Measurements from ENCODE around the gene TTC39A. TPM values are rescaled to one million over a fixed set of nuclear protein-coding genes. Genes with fewer than 3 reads are reported as not detected.

TTC39A gene
- total and polyA plus RNA-seq, 9 donors, result 1.3 to 5.1 (median 3.6) TPM

DNA sequence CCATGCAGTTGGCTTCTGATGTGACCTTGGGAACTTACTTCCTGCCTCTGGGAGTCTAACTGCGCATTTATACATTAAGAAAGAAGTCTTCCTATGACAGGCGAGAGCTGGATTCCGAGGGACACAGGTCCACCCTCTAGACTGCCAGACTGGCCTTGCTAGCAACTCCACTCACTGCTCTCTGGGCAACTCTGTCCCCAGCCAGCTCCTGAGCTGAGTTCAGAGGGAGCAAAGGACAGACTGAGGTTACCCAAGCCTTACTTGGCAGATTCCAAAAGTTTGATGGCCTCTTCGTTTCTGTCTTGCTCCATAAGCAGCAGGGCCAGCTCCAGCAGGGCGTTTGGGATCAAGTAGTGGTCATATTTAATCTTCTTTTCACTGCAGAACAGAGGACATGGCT, 41.8 kb downstream of the TTC39A start:
- Histone ChIP-seq H3K4me1 (ENCODE audit: control insufficient read depth, insufficient read depth, low read length) (peaks cover 25% of the 10 kb centered on the region), H3K27ac (ENCODE audit: low read length) (no peak overlapping the region), H3K36me3 (ENCODE audit: control insufficient read depth, insufficient read depth, low read length) (no peaks in the 10 kb centered on the region), H3K27me3 (ENCODE audit: control insufficient read depth, insufficient read depth, low read length) (no peaks in the 10 kb centered on the region), H3K4me3 (ENCODE audit: low read length) (no peak overlapping the region), H3K9me3 (replicated peaks; ENCODE audit: control insufficient read depth, low read depth, low read length) (no peaks in the 10 kb centered on the region)
- no peak for DNase-seq
- WGBS (ENCODE audit: insufficient coverage), result 93% methylated on average over 3 of the region's 5 CpGs

DNA sequence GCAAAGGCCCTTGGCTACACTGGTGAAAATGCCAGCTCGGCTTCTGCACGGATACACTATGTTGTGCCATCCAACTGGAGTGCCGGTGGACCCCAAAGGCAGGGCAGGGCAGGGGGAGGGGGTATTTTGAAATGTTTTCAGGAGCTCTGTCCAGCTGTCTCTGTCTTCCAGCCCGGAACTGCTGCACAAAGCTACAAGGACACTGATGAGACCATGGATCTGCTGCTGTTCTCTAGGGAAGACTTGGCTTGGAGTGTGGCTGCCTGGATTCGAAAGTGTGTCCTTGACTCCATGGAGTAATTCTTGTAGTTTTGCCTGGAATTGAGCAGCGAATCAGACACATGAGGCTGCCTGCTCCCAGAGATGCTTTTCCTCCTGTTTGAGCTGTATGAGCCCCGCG, 42.4 kb downstream of the TTC39A start:
- no peaks in the 10 kb centered on the region for H3K27me3 ChIP-seq (ENCODE audit: control insufficient read depth, insufficient read depth, low read length)
- WGBS (ENCODE audit: insufficient coverage), result 46% methylated on average over 8 of the region's 8 CpGs

DNA sequence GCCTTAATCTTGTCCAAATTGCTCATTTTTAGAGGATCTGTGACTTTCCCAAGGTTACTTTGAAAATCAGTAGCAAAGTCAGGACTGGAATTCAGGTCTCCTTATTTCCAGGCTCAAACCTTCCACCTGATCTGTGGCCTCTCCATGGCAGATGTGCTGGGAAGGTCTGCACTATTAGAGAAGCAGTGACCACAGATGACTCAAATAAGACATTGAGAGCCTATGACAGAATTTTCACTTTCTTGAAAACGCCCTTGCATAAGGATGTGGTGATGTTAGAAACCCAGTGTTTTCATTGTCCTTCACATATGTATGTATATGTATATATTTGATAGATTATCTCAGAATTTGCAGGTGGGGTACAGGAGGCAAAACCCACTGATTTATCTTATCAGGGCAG, 45.3 kb downstream of the TTC39A start:
- H3K36me3 ChIP-seq (ENCODE audit: control insufficient read depth, insufficient read depth, low read length), result no peaks in the 10 kb centered on the region
- H3K4me3 ChIP-seq (ENCODE audit: low read length), result no peak overlapping the region
- no peaks in the 10 kb centered on the region for H3K27me3 ChIP-seq (ENCODE audit: control insufficient read depth, insufficient read depth, low read length)
- WGBS (ENCODE audit: insufficient coverage), result no CpG with 5 or more reads among the region's 1 CpG
- H3K9me3 ChIP-seq (replicated peaks; ENCODE audit: control insufficient read depth, low read depth, low read length), result no peaks in the 10 kb centered on the region
- no peak overlapping the region for H3K27ac ChIP-seq (ENCODE audit: low read length)
- DNase-seq, result no peak
- H3K4me1 ChIP-seq (ENCODE audit: control insufficient read depth, insufficient read depth, low read length), result peaks cover 20% of the 10 kb centered on the region

More for the DNA sequence above, 42.4 kb downstream of the TTC39A start:
- Histone ChIP-seq H3K36me3 (ENCODE audit: control insufficient read depth, insufficient read depth, low read length) (no peaks in the 10 kb centered on the region), H3K4me1 (ENCODE audit: control insufficient read depth, insufficient read depth, low read length) (peaks cover 25% of the 10 kb centered on the region), H3K4me3 (ENCODE audit: low read length) (no peak overlapping the region), H3K27ac (ENCODE audit: low read length) (no peak overlapping the region), H3K9me3 (replicated peaks; ENCODE audit: control insufficient read depth, low read depth, low read length) (no peaks in the 10 kb centered on the region)
- DNase-seq, result peak; percentile 37

DNA sequence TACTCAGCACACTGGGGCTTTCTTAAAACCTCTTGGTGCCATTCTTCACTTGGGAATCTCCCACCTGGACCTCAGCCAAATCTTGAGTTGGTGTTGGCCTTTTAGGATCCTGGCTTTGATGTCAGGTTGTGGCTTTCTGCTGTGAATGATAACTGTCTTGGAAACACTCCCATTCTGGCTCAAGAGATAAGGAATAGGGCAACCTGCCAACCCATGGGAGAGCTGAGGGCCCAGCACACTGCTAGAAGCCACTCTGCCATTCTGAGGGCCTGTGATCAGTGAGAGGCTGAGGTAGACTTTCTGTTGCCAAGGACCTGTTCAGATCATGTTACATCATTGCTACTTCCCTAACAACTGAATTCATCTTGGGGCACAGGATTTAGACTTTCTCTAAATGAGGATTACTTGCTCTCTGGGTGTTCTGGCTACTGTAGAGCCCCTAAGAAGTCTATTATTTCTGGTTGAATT, 45.8 kb downstream of the TTC39A start:
- H3K27me3 ChIP-seq (ENCODE audit: control insufficient read depth, insufficient read depth, low read length), result no peaks in the 10 kb centered on the region
- H3K27ac ChIP-seq (ENCODE audit: low read length), result no peak overlapping the region
- no peaks in the 10 kb centered on the region for H3K36me3 ChIP-seq (ENCODE audit: control insufficient read depth, insufficient read depth, low read length)
- peak; percentile 25 for DNase-seq
- no peaks in the 10 kb centered on the region for H3K9me3 ChIP-seq (replicated peaks; ENCODE audit: control insufficient read depth, low read depth, low read length)
- peaks cover 18% of the 10 kb centered on the region for H3K4me1 ChIP-seq (ENCODE audit: control insufficient read depth, insufficient read depth, low read length)
- H3K4me3 ChIP-seq (ENCODE audit: low read length), result no peak overlapping the region

DNA sequence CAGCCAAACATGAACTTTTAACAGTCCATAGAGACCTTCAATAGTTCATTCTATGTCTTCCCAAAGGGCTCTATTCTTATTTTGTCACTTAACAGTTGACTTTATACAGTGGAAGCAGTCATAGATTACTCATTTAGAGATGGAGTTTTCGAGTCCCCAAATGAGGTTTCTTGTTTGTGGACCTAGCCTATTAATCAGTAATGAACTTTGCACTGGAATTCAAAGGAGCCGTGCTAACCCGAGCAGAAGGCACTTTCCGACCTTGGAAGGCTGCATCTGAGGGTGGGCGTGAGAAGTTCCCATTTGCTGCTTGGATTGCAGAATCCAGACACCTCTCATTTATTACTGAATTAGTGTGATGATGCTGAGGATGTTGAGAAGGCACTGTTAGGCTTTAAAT, 46.4 kb downstream of the TTC39A start:
- Histone ChIP-seq H3K4me1 (ENCODE audit: control insufficient read depth, insufficient read depth, low read length) (peaks cover 17% of the 10 kb centered on the region), H3K27ac (ENCODE audit: low read length) (no peak overlapping the region), H3K36me3 (ENCODE audit: control insufficient read depth, insufficient read depth, low read length) (peaks cover under 1% of the 10 kb centered on the region), H3K27me3 (ENCODE audit: control insufficient read depth, insufficient read depth, low read length) (no peaks in the 10 kb centered on the region), H3K9me3 (replicated peaks; ENCODE audit: control insufficient read depth, low read depth, low read length) (no peaks in the 10 kb centered on the region), H3K4me3 (ENCODE audit: low read length) (no peak overlapping the region)
- 100% methylated on average over 1 of the region's 5 CpGs for WGBS (ENCODE audit: insufficient coverage)
- DNase-seq, result no peak

DNA sequence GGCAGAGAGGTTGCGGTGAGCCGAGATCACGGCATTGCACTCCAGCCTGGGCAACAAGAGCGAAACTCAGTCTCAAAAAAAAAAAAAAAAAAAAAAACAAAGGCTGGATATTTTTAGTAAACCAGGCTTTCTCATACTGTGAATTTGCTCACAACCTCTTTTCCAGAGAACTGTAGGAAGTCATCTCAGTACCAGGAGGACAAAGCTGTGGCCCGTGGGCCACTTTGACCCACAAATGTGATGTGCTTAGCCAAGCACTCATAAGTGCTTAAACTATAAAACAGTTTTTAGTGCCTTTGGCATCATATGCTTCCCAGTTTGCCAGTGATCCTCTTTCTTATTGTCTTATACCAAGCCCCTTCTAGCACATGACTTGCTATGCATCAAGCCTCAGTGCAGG, 47.8 kb downstream of the TTC39A start:
- Histone ChIP-seq H3K36me3 (ENCODE audit: control insufficient read depth, insufficient read depth, low read length) (peaks cover 4% of the 10 kb centered on the region), H3K27me3 (ENCODE audit: control insufficient read depth, insufficient read depth, low read length) (no peaks in the 10 kb centered on the region), H3K4me3 (ENCODE audit: low read length) (no peak overlapping the region), H3K4me1 (ENCODE audit: control insufficient read depth, insufficient read depth, low read length) (peaks cover 5% of the 10 kb centered on the region), H3K9me3 (replicated peaks; ENCODE audit: control insufficient read depth, low read depth, low read length) (no peaks in the 10 kb centered on the region), H3K27ac (ENCODE audit: low read length) (no peak overlapping the region)
- WGBS (ENCODE audit: insufficient coverage), result 86% methylated on average over 1 of the region's 5 CpGs
- no peak for DNase-seq

DNA sequence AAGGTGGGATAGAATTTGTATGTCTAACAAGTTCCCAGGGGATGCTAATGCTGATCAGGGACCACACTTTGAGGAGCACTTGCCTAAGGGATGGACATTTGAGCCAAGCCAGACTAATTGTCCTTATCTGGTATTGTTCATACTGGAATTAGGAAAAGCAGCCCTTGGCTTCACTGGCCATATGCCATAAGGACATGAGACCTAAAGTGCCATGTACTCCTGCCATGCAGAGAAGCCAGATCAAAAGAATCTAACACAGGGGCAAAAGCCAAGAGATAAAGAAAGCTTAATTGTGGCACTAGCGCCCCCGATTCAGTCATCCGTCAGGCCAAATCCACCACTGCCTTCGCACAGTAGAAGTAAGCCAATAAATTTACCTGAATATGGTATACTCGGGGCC, 48.6 kb downstream of the TTC39A start:
- H3K27me3 ChIP-seq (ENCODE audit: control insufficient read depth, insufficient read depth, low read length), result no peaks in the 10 kb centered on the region
- peaks cover 5% of the 10 kb centered on the region for H3K4me1 ChIP-seq (ENCODE audit: control insufficient read depth, insufficient read depth, low read length)
- H3K27ac ChIP-seq (ENCODE audit: low read length), result no peak overlapping the region
- DNase-seq, result no peak
- WGBS (ENCODE audit: insufficient coverage), result 95% methylated on average over 3 of the region's 5 CpGs
- H3K36me3 ChIP-seq (ENCODE audit: control insufficient read depth, insufficient read depth, low read length), result peaks cover 4% of the 10 kb centered on the region
- H3K9me3 ChIP-seq (replicated peaks; ENCODE audit: control insufficient read depth, low read depth, low read length), result no peaks in the 10 kb centered on the region
- H3K4me3 ChIP-seq (ENCODE audit: low read length), result no peak overlapping the region

DNA sequence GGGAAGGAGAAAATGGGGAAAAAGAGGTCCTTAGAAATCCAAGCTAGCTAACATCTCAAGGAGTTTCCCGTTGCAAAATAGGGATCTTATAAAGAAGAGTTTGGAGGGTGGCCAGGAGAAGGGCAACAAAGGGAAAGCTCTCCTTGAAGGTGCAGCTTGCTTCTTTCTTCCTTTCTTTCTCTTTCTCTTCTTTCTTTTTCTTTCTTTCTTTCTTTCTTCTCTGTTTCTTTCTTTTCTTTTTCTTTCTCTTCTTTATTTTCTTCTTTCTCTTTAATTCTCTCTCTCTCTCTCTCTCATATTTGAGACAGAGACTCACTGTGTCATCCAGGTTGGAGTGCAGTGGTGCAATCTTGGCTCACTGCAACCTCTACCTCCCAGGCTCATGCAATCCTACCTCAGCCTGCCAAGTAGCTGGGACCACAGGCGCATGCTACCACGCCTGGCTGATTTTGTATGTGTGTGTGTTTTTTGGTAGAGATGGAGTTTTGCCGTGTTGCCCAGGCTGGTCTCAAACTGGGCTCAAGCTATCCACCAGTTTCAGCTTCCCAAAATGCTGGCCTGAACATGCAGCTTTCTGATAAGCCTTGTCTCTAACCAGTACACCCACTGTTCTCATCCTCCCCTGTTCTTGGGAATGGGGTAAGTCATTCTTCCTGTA, 49.9 kb downstream of the TTC39A start:
- Histone ChIP-seq H3K9me3 (replicated peaks; ENCODE audit: control insufficient read depth, low read depth, low read length) (no peaks in the 10 kb centered on the region), H3K27ac (ENCODE audit: low read length) (no peak overlapping the region), H3K4me3 (ENCODE audit: low read length) (no peak overlapping the region), H3K4me1 (ENCODE audit: control insufficient read depth, insufficient read depth, low read length) (peaks cover 5% of the 10 kb centered on the region), H3K36me3 (ENCODE audit: control insufficient read depth, insufficient read depth, low read length) (peaks cover 6% of the 10 kb centered on the region), H3K27me3 (ENCODE audit: control insufficient read depth, insufficient read depth, low read length) (no peaks in the 10 kb centered on the region)
- no peak for DNase-seq
- WGBS (ENCODE audit: insufficient coverage), result 67% methylated on average over 1 of the region's 4 CpGs

DNA sequence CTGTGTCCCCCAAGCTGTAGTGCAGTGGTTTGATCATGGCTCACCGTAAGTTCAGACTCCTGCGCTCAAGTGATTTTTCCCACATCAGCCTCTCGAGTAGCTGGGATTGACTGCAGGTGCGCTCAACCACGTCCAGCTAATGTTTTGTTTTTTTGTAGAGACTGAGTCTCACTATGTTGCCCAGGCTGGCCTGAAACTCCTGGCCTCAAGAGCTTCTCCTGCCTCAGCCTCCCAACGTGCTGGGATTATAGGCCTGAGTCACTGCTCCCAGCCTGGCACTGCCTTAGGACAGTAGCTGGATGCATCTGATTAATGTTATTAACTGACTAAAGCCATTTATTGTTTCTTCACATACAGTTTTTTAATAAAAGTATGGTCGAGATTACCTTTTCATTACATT, 54.1 kb downstream of the TTC39A start:
- no peaks in the 10 kb centered on the region for H3K4me1 ChIP-seq (ENCODE audit: control insufficient read depth, insufficient read depth, low read length)
- peaks cover 9% of the 10 kb centered on the region for H3K36me3 ChIP-seq (ENCODE audit: control insufficient read depth, insufficient read depth, low read length)
- no peak for DNase-seq
- no peaks in the 10 kb centered on the region for H3K9me3 ChIP-seq (replicated peaks; ENCODE audit: control insufficient read depth, low read depth, low read length)
- 69% methylated on average over 5 of the region's 7 CpGs for WGBS (ENCODE audit: insufficient coverage)
- no peak overlapping the region for H3K27ac ChIP-seq (ENCODE audit: low read length)
- H3K4me3 ChIP-seq (ENCODE audit: low read length), result no peak overlapping the region
- H3K27me3 ChIP-seq (ENCODE audit: control insufficient read depth, insufficient read depth, low read length), result no peaks in the 10 kb centered on the region

DNA sequence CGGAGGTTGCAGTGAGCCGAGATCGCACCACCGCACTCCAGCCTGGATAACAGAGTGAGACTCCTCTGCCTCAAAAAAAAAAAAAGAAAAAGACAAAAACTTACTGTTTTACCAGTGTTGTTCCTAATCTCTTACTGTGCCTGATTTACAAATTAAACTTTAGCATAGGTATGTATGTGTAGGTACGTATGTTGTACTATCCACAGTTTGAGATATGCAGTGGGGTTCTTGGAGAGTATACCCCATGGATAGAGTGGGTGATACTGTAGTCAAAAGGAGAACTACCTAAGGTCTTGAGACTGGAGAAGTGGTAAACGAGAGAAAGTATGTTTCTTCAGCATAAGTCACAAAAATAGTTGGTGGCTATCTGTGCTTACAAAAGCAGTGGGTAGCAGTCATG, 55.7 kb downstream of the TTC39A start:
- 83% methylated on average over 1 of the region's 6 CpGs for WGBS (ENCODE audit: insufficient coverage)
- H3K4me3 ChIP-seq (ENCODE audit: low read length), result no peak overlapping the region
- H3K27me3 ChIP-seq (ENCODE audit: control insufficient read depth, insufficient read depth, low read length), result no peaks in the 10 kb centered on the region
- no peaks in the 10 kb centered on the region for H3K4me1 ChIP-seq (ENCODE audit: control insufficient read depth, insufficient read depth, low read length)
- DNase-seq, result no peak
- no peak overlapping the region for H3K27ac ChIP-seq (ENCODE audit: low read length)
- H3K36me3 ChIP-seq (ENCODE audit: control insufficient read depth, insufficient read depth, low read length), result peaks cover 17% of the 10 kb centered on the region
- H3K9me3 ChIP-seq (replicated peaks; ENCODE audit: control insufficient read depth, low read depth, low read length), result no peaks in the 10 kb centered on the region

DNA sequence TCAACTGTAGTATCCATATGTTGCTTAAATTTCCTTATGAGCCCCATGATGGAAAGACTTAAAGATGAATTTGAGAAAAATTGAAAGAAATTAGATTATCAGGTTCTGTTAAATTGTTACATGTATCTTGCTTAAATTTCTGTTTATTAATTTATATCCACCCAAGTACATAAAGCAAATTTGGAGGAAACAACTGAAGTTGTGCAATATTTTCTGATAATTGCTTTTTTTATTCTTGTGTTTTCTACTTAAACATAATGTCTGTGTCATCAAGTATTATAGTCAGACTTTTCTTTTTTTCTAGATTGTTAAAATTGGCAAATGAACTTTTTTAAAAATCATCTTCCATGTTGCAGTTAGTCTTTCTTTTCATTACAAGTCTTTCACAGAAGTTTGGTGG, 57.4 kb downstream of the TTC39A start:
- Histone ChIP-seq H3K27ac (ENCODE audit: low read length) (no peak overlapping the region), H3K9me3 (replicated peaks; ENCODE audit: control insufficient read depth, low read depth, low read length) (no peaks in the 10 kb centered on the region), H3K4me1 (ENCODE audit: control insufficient read depth, insufficient read depth, low read length) (no peaks in the 10 kb centered on the region), H3K36me3 (ENCODE audit: control insufficient read depth, insufficient read depth, low read length) (peaks cover 12% of the 10 kb centered on the region), H3K4me3 (ENCODE audit: low read length) (no peak overlapping the region), H3K27me3 (ENCODE audit: control insufficient read depth, insufficient read depth, low read length) (no peaks in the 10 kb centered on the region)
- DNase-seq, result no peak
